ENCODE measurements around the gene ADCY10.

- TF ChIP-seq CTCF (IDR thresholded peaks at IDR 0.05) (no peak), POLR2AphosphoS5 (IDR thresholded peaks at IDR 0.05) (no peak)
Measured at GRCh38 chr1:167936930-167937708, 23.2 kb upstream of the ADCY10 start, which contains the start of gene MPC2.
